PFSK-1 (cell line): ENCODE measurements around the gene WDR53.

Source experiments
- FOXP2 ChIP-seq: optimal IDR thresholded peaks from 2 replicates; pipeline ENCODE3; 2011; ENCODE audit warnings: borderline replicate concordance, control low read depth, inconsistent platforms; ENCODE audit not compliant: insufficient read depth; ENCODE audit errors: extremely low read length, extremely low read depth
- POLR2AphosphoS5 ChIP-seq: IDR thresholded peaks from 2 replicates; pipeline ENCODE4 v1.6.1; 2012; ENCODE audit warnings: low read depth, mild to moderate bottlenecking, control low read depth, low read length, moderate library complexity
- REST ChIP-seq, 2 experiments: IDR thresholded peaks; 2 replicates each; pipeline versions ENCODE4 v1.6.1 to v1.8.0; 2011 to 2012; ENCODE audit warnings: low read depth in 2 of 2, low read length in 2 of 2, control low read depth in 1 of 2, inconsistent platforms in 1 of 2, mild to moderate bottlenecking in 1 of 2, moderate library complexity in 1 of 2; ENCODE audit not compliant: insufficient read depth in 1 of 2
- SIN3A ChIP-seq: IDR thresholded peaks from 2 replicates; pipeline ENCODE4 v1.6.1; 2012; ENCODE audit warnings: mild to moderate bottlenecking, low read length, moderate library complexity, borderline replicate concordance; ENCODE audit not compliant: insufficient read depth
- TAF1 ChIP-seq: IDR thresholded peaks from 2 replicates; pipeline ENCODE4 v1.6.1; 2012; ENCODE audit warnings: low read length, control low read depth, borderline replicate concordance; ENCODE audit not compliant: insufficient read depth

The WDR53 gene

GRCh38 chr3:196519718-196520082, 48.7 kb downstream of the WDR53 start:
- TF ChIP-seq TAF1 (no peak), REST (IDR thresholded peaks at IDR 0.05; ENCODE audit: insufficient read depth in 1 of 2, low read depth in 2 of 2, low read length in 2 of 2) (no peak)

- TF ChIP-seq REST (IDR thresholded peaks at IDR 0.05; ENCODE audit: insufficient read depth in 1 of 2, low read depth in 2 of 2, low read length in 2 of 2) = no peak
- TF ChIP-seq TAF1 = no peak
- TF ChIP-seq FOXP2 = no peak
- no peak for TF ChIP-seq POLR2AphosphoS5
- TF ChIP-seq SIN3A = no peak
Measured at GRCh38 chr3:196518966-196519717, 49.2 kb downstream of the WDR53 start.

GRCh38 chr3:196517919-196518318, 50.4 kb downstream of the WDR53 start:
- TF ChIP-seq REST (IDR thresholded peaks at IDR 0.05; ENCODE audit: insufficient read depth in 1 of 2, low read depth in 2 of 2, low read length in 2 of 2) (no peak), POLR2AphosphoS5 (no peak), FOXP2 (no peak)

GRCh38 chr3:196517162-196517800, 51.1 kb downstream of the WDR53 start:
- TF ChIP-seq TAF1 (no peak), POLR2AphosphoS5 (no peak), SIN3A (no peak), REST (IDR thresholded peaks at IDR 0.05; ENCODE audit: insufficient read depth in 1 of 2, low read depth in 2 of 2, low read length in 2 of 2) (no peak), FOXP2 (no peak)
